Measurements from ENCODE around the gene ZFP64. TPM values are rescaled to one million over a fixed set of nuclear protein-coding genes. Genes with fewer than 3 reads are reported as not detected.
A peak's percentile ranks its signal among the peaks of the same experiment; 100 is the strongest.
"Not testable (repeated sequence)": the region's sequence is repeated elsewhere in the genome, so short reads cannot be mapped to it uniquely, and the experiment has no call there.

ZFP64 gene
- total RNA-seq, result 10 to 100 TPM; 11.7 to 12.2 TPM

GRCh38 chr20:52191132-52191915, at the start of gene ZFP64:
TSS of gene ZFP64 (minus strand) at chr20:52191779. CDS start at chr20:52191636, 143 bp downstream.
- H3K27me3 Mint-ChIP-seq (ENCODE audit: low read depth), result no peaks in the 10 kb centered on the region
- DNase-seq, result peak; percentile 72
- CTCF ChIA-PET, result interaction anchor here (0.6 to 1.9 kb wide), 7 partner anchors 9 to 653 kb away, joined by 3 to 7 read pairs (median 4); no protein-coding TSS in a partner anchor
- intact Hi-C loops (cut with micrococcal nuclease), result no loop called here
- H3K9me3 Mint-ChIP-seq, result no peaks in the 10 kb centered on the region
- H3K4me3 Mint-ChIP-seq, result peak within 1 kb of the TSS; percentile 84
- H3K27ac Mint-ChIP-seq, result peak within 1 kb of the TSS; percentile 92
- peaks cover 20% of the 10 kb centered on the region for H3K4me1 Mint-ChIP-seq (ENCODE audit: low read depth)
- H3K36me3 Mint-ChIP-seq (ENCODE audit: low read depth), result peaks cover 3% of the 10 kb centered on the region

- Mint-ChIP-seq H3K4me3 (no peak overlapping the region), H3K27me3 (ENCODE audit: low read depth) (no peaks in the 10 kb centered on the region), H3K9me3 (no peaks in the 10 kb centered on the region), H3K4me1 (ENCODE audit: low read depth) (no peaks in the 10 kb centered on the region), H3K36me3 (ENCODE audit: low read depth) (no peaks in the 10 kb centered on the region), H3K27ac (no peak overlapping the region)
- intact Hi-C loops (cut with micrococcal nuclease), result loop anchor here (10.0 kb wide), 2 partner anchors 974 to 1694 kb away; no protein-coding TSS in a partner anchor
- CTCF ChIA-PET, result interaction anchor here (0.7 to 1.3 kb wide), 2 partner anchors 72 to 255 kb away, joined by 3 to 4 read pairs; no protein-coding TSS in a partner anchor
- DNase-seq, result no peak
Measured at GRCh38 chr20:52240802-52241201, 49.2 kb upstream of the ZFP64 start.

GRCh38 chr20:52239102-52239501, 47.5 kb upstream of the ZFP64 start:
- DNase-seq, result no peak
- Mint-ChIP-seq H3K4me3 (no peak overlapping the region), H3K27ac (no peak overlapping the region), H3K9me3 (no peaks in the 10 kb centered on the region), H3K4me1 (ENCODE audit: low read depth) (no peaks in the 10 kb centered on the region), H3K36me3 (ENCODE audit: low read depth) (no peaks in the 10 kb centered on the region), H3K27me3 (ENCODE audit: low read depth) (no peaks in the 10 kb centered on the region)
- intact Hi-C loops (cut with micrococcal nuclease), result no loop called here
- CTCF ChIA-PET, result no interaction called here

GRCh38 chr20:52236292-52236691, 44.7 kb upstream of the ZFP64 start:
- CTCF ChIA-PET, result interaction anchor here (1.0 kb wide), 1 partner anchor 147 kb away, joined by 3 read pairs; no protein-coding TSS in a partner anchor
- no peak overlapping the region for H3K27ac Mint-ChIP-seq
- H3K4me3 Mint-ChIP-seq, result no peak overlapping the region
- H3K36me3 Mint-ChIP-seq (ENCODE audit: low read depth), result no peaks in the 10 kb centered on the region
- intact Hi-C loops (cut with micrococcal nuclease), result no loop called here
- H3K27me3 Mint-ChIP-seq (ENCODE audit: low read depth), result no peaks in the 10 kb centered on the region
- H3K9me3 Mint-ChIP-seq, result no peaks in the 10 kb centered on the region
- no peaks in the 10 kb centered on the region for H3K4me1 Mint-ChIP-seq (ENCODE audit: low read depth)
- DNase-seq, result no peak

- DNase-seq, result no peak
- Mint-ChIP-seq H3K9me3 (no peaks in the 10 kb centered on the region), H3K36me3 (ENCODE audit: low read depth) (no peaks in the 10 kb centered on the region), H3K4me3 (no peak overlapping the region), H3K27me3 (ENCODE audit: low read depth) (no peaks in the 10 kb centered on the region), H3K4me1 (ENCODE audit: low read depth) (no peaks in the 10 kb centered on the region), H3K27ac (no peak overlapping the region)
- CTCF ChIA-PET, result no interaction called here
- intact Hi-C loops (cut with micrococcal nuclease), result no loop called here
Measured at GRCh38 chr20:52235129-52235528, 43.5 kb upstream of the ZFP64 start.

- intact Hi-C loops (cut with micrococcal nuclease), result no loop called here
- CTCF ChIA-PET, result interaction anchor here (0.7 kb wide), 1 partner anchor 1276 kb away, joined by 3 read pairs; no protein-coding TSS in a partner anchor
Measured at GRCh38 chr20:52234302-52235045, 42.9 kb upstream of the ZFP64 start.

GRCh38 chr20:52231230-52231746, 39.7 kb upstream of the ZFP64 start:
- Mint-ChIP-seq H3K36me3 (ENCODE audit: low read depth) (no peaks in the 10 kb centered on the region), H3K4me3 (no peak overlapping the region), H3K4me1 (ENCODE audit: low read depth) (no peaks in the 10 kb centered on the region), H3K27ac (no peak overlapping the region), H3K27me3 (ENCODE audit: low read depth) (peaks cover 2% of the 10 kb centered on the region), H3K9me3 (no peaks in the 10 kb centered on the region)
- intact Hi-C loops (cut with micrococcal nuclease), result no loop called here
- CTCF ChIA-PET, result interaction anchor here (0.6 to 0.7 kb wide), 2 partner anchors 103 to 368 kb away, joined by 3 read pairs; no protein-coding TSS in a partner anchor
- DNase-seq, result no peak

More at GRCh38 chr20:52234302-52235045, 42.9 kb upstream of the ZFP64 start:
- H3K4me1 Mint-ChIP-seq (ENCODE audit: low read depth), result no peaks in the 10 kb centered on the region
- no peaks in the 10 kb centered on the region for H3K36me3 Mint-ChIP-seq (ENCODE audit: low read depth)
- H3K9me3 Mint-ChIP-seq, result no peaks in the 10 kb centered on the region
- H3K27ac Mint-ChIP-seq, result no peak overlapping the region
- H3K27me3 Mint-ChIP-seq (ENCODE audit: low read depth), result no peaks in the 10 kb centered on the region
- no peak overlapping the region for H3K4me3 Mint-ChIP-seq
- no peak for DNase-seq

- Mint-ChIP-seq H3K9me3 (no peaks in the 10 kb centered on the region), H3K27ac (no peak overlapping the region), H3K4me1 (ENCODE audit: low read depth) (no peaks in the 10 kb centered on the region), H3K4me3 (no peak overlapping the region), H3K36me3 (ENCODE audit: low read depth) (no peaks in the 10 kb centered on the region), H3K27me3 (ENCODE audit: low read depth) (peaks cover 2% of the 10 kb centered on the region)
- intact Hi-C loops (cut with micrococcal nuclease), result no loop called here
- no peak for DNase-seq
- CTCF ChIA-PET, result interaction anchor here (0.7 kb wide), 1 partner anchor 670 kb away, joined by 3 read pairs; no protein-coding TSS in a partner anchor
Measured at GRCh38 chr20:52230409-52230808, 38.8 kb upstream of the ZFP64 start.

GRCh38 chr20:52229346-52229745, 37.8 kb upstream of the ZFP64 start:
- CTCF ChIA-PET; H3K9me3 Mint-ChIP-seq; H3K36me3 Mint-ChIP-seq (ENCODE audit: low read depth): not testable (repeated sequence)

GRCh38 chr20:52226370-52226769, 34.8 kb upstream of the ZFP64 start:
- DNase-seq, result no peak
- Mint-ChIP-seq H3K36me3 (ENCODE audit: low read depth) (peaks cover 3% of the 10 kb centered on the region), H3K4me3 (no peak overlapping the region), H3K9me3 (peaks cover 4% of the 10 kb centered on the region), H3K27me3 (ENCODE audit: low read depth) (peaks cover 2% of the 10 kb centered on the region), H3K4me1 (ENCODE audit: low read depth) (no peaks in the 10 kb centered on the region), H3K27ac (no peak overlapping the region)
- CTCF ChIA-PET, result interaction anchor here (0.6 kb wide), 1 partner anchor 1756 kb away, joined by 4 read pairs; no protein-coding TSS in a partner anchor
- intact Hi-C loops (cut with micrococcal nuclease), result no loop called here

More at GRCh38 chr20:52229346-52229745, 37.8 kb upstream of the ZFP64 start:
- H3K4me1 Mint-ChIP-seq (ENCODE audit: low read depth); H3K4me3 Mint-ChIP-seq; intact Hi-C loops (cut with micrococcal nuclease); H3K27me3 Mint-ChIP-seq (ENCODE audit: low read depth); H3K27ac Mint-ChIP-seq; DNase-seq: not testable (repeated sequence)

GRCh38 chr20:52224920-52225319, 33.3 kb upstream of the ZFP64 start:
- intact Hi-C loops (cut with micrococcal nuclease), result no loop called here
- no peak overlapping the region for H3K27ac Mint-ChIP-seq

GRCh38 chr20:52221362-52221761, 29.8 kb upstream of the ZFP64 start:
- H3K36me3 Mint-ChIP-seq (ENCODE audit: low read depth); H3K27ac Mint-ChIP-seq; DNase-seq; H3K4me3 Mint-ChIP-seq; H3K4me1 Mint-ChIP-seq (ENCODE audit: low read depth); H3K27me3 Mint-ChIP-seq (ENCODE audit: low read depth); CTCF ChIA-PET; intact Hi-C loops (cut with micrococcal nuclease): not testable (repeated sequence)
- H3K9me3 Mint-ChIP-seq, result peaks cover 17% of the 10 kb centered on the region

More at GRCh38 chr20:52224920-52225319, 33.3 kb upstream of the ZFP64 start:
- peaks cover 10% of the 10 kb centered on the region for H3K9me3 Mint-ChIP-seq
- no peak for DNase-seq
- CTCF ChIA-PET, result no interaction called here
- no peaks in the 10 kb centered on the region for H3K4me1 Mint-ChIP-seq (ENCODE audit: low read depth)
- H3K4me3 Mint-ChIP-seq, result no peak overlapping the region
- H3K36me3 Mint-ChIP-seq (ENCODE audit: low read depth), result peaks cover 4% of the 10 kb centered on the region
- H3K27me3 Mint-ChIP-seq (ENCODE audit: low read depth), result peaks cover 2% of the 10 kb centered on the region

Data from activated naive CD4-positive, alpha-beta T cell treated with anti-CD3 and anti-CD28 coated beads for 36 hours (primary cell).